ENCODE results near the gene OR5V1. TPM values are rescaled to one million over a fixed set of nuclear protein-coding genes. Genes with fewer than 3 reads are reported as not detected.

The OR5V1 gene
- total and polyA plus RNA-seq, 2 donors (not counting 1 experiment from before 2014, with no cell fraction given) = not detected

- no peaks in the 10 kb centered on the region for H3K4me1 Mint-ChIP-seq
- Histone ChIP-seq H3K27me3 (replicated peaks in 1 of 4; ENCODE audit: control extremely low read depth in 1 of 4, control insufficient read depth in 3 of 4, insufficient read depth in 4 of 4, low read length in 3 of 4) (peaks cover 0 to 2% (median 0%) of the 10 kb centered on the region in 4 experiments), H3K4me2 (replicated peaks; ENCODE audit: low read depth, low read length, poor library complexity, severe bottlenecking) (no peak overlapping the region), H3K9me3 (ENCODE audit: control extremely low read depth in 1 of 3, control insufficient read depth in 2 of 3, insufficient read depth in 1 of 3, low read length in 2 of 3) (no peaks in the 10 kb centered on the region), H4K20me1 (ENCODE audit: control insufficient read depth, insufficient read depth, low read length, poor library complexity, severe bottlenecking) (no peaks in the 10 kb centered on the region), H3K4me1 (ENCODE audit: control insufficient read depth in 2 of 2, insufficient read depth in 2 of 2, low read length in 2 of 2) (no peaks in the 10 kb centered on the region), H3K4me3 (ENCODE audit: control extremely low read depth in 1 of 5, extremely low read depth in 1 of 5, insufficient read depth in 1 of 5, low read depth in 2 of 5, low read length in 4 of 5) (no peak overlapping the region), H3K36me3 (replicated peaks in 1 of 2; ENCODE audit: control extremely low read depth in 1 of 2, control insufficient read depth in 1 of 2, extremely low read depth in 1 of 2, insufficient read depth in 2 of 2, low read length in 1 of 2) (no peaks in the 10 kb centered on the region), H3K27ac (ENCODE audit: low read length in 2 of 2) (no peak overlapping the region), H3K9ac (ENCODE audit: low read length) (no peak overlapping the region), H2AFZ (ENCODE audit: insufficient read depth, low read depth, low read length, poor library complexity, severe bottlenecking) (no peak overlapping the region), H3K79me2 (ENCODE audit: control insufficient read depth, insufficient read depth, low read length) (no peaks in the 10 kb centered on the region)
- ChIA-PET CTCF (no interaction called here), POLR2A (no interaction called here)
- DNase-seq = no peak
- no peak overlapping the region for H3K4me3 Mint-ChIP-seq
- no peaks in the 10 kb centered on the region for H3K9me3 Mint-ChIP-seq (ENCODE audit: insufficient read depth)
- no peak for ATAC-seq (ENCODE audit: low read depth)
- no peak overlapping the region for H3K27ac Mint-ChIP-seq
- TF ChIP-seq EZH2 (IDR thresholded peaks at IDR 0.05; ENCODE audit: borderline replicate concordance, insufficient read depth, low read depth, low read length, poor library complexity, severe bottlenecking) (no peak), CTCF (IDR thresholded peaks at IDR 0.05) (no peak)
- H3K27me3 Mint-ChIP-seq = peaks cover 17% of the 10 kb centered on the region
- intact Hi-C loops (cut with micrococcal nuclease) = no loop called here
Measured at GRCh38 chr6:29376003-29376402, 7.3 kb upstream of the OR5V1 start.

GRCh38 chr6:29375191-29375590, 6.5 kb upstream of the OR5V1 start, which contains the start of gene OR12D3:
TSS of gene OR12D3 (minus strand) at chr6:29375291. CDS start at chr6:29375287, 4 bp downstream.
- no peak within 1 kb of the TSS for H3K4me3 Mint-ChIP-seq
- no peak for DNase-seq
- Histone ChIP-seq H3K36me3 (replicated peaks in 1 of 2; ENCODE audit: control extremely low read depth in 1 of 2, control insufficient read depth in 1 of 2, extremely low read depth in 1 of 2, insufficient read depth in 2 of 2, low read length in 1 of 2) (no peaks in the 10 kb centered on the region), H3K9me3 (ENCODE audit: control extremely low read depth in 1 of 3, control insufficient read depth in 2 of 3, insufficient read depth in 1 of 3, low read length in 2 of 3) (no peaks in the 10 kb centered on the region), H2AFZ (ENCODE audit: insufficient read depth, low read depth, low read length, poor library complexity, severe bottlenecking) (no peak within 1 kb of the TSS), H3K4me1 (ENCODE audit: control insufficient read depth in 2 of 2, insufficient read depth in 2 of 2, low read length in 2 of 2) (no peaks in the 10 kb centered on the region), H3K4me3 (ENCODE audit: control extremely low read depth in 1 of 5, extremely low read depth in 1 of 5, insufficient read depth in 1 of 5, low read depth in 2 of 5, low read length in 4 of 5) (no peak within 1 kb of the TSS), H3K4me2 (replicated peaks; ENCODE audit: low read depth, low read length, poor library complexity, severe bottlenecking) (no peak within 1 kb of the TSS), H3K27ac (ENCODE audit: low read length in 2 of 2) (no peak within 1 kb of the TSS), H4K20me1 (ENCODE audit: control insufficient read depth, insufficient read depth, low read length, poor library complexity, severe bottlenecking) (no peaks in the 10 kb centered on the region), H3K9ac (ENCODE audit: low read length) (no peak within 1 kb of the TSS), H3K27me3 (replicated peaks in 1 of 4; ENCODE audit: control extremely low read depth in 1 of 4, control insufficient read depth in 3 of 4, insufficient read depth in 4 of 4, low read length in 3 of 4) (peaks cover 0 to 6% (median 1%) of the 10 kb centered on the region in 4 experiments), H3K79me2 (ENCODE audit: control insufficient read depth, insufficient read depth, low read length) (no peaks in the 10 kb centered on the region)
- no peak for ATAC-seq (ENCODE audit: low read depth)
- no peak within 1 kb of the TSS for H3K27ac Mint-ChIP-seq
- H3K27me3 Mint-ChIP-seq = peaks cover 23% of the 10 kb centered on the region
- no peaks in the 10 kb centered on the region for H3K4me1 Mint-ChIP-seq
- WGBS (ENCODE audit: insufficient coverage) = no CpG with 5 or more reads among the region's 1 CpG
- intact Hi-C loops (cut with micrococcal nuclease) = no loop called here
- POLR2A ChIA-PET = no interaction called here
- CTCF ChIA-PET = interaction anchor here (1.3 kb wide), 1 partner anchor 279 kb away, joined by 4 read pairs; no protein-coding TSS in a partner anchor
- no peaks in the 10 kb centered on the region for H3K9me3 Mint-ChIP-seq (ENCODE audit: insufficient read depth)
- no peak for TF ChIP-seq EZH2 (IDR thresholded peaks at IDR 0.05; ENCODE audit: borderline replicate concordance, insufficient read depth, low read depth, low read length, poor library complexity, severe bottlenecking)
- TF ChIP-seq CTCF (IDR thresholded peaks at IDR 0.05) = no peak
